IPS-NIHi11 (cell line): ENCODE measurements around the gene SLC35F4.
"Not testable (repeated sequence)": the region's sequence is repeated elsewhere in the genome, so short reads cannot be mapped to it uniquely, and the experiment has no call there.

Experiments
- DNase-seq: peaks from one replicate; pipeline ENCODE4 v3.0.0; 2012; ENCODE audit warnings: mixed read lengths, low spot score

SLC35F4 gene

GRCh38 chr14:57865403-57866198, at the start of gene SLC35F4:
SLC35F4 (minus strand) TSS chr14:57866092.
- peak; percentile 89 for DNase-seq

GRCh38 chr14:57909626-57910025, 43.7 kb upstream of the SLC35F4 start:
- no peak for DNase-seq

DNA sequence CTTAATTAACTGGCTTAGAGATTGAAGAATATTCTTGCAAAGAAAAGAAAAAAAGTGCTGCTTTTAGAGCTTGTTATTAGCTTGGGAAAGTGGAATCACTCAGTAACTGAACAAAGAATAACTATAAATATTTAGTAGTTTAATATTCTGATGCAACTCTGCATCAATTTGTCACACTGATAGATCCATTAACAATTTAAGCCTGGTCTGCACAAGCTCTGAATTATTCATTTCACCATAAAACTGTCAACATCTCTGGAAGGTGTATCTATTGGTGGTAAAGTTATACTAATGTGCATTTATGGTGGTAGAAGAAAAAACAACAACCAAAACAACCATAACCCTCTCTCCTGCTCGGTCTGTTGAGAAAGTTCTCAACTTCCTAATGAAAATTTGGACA, 38.1 kb upstream of the SLC35F4 start:
- DNase-seq = no peak

- DNase-seq = no peak
Observed at GRCh38 chr14:57898837-57899572, 33.1 kb upstream of the SLC35F4 start.

DNA sequence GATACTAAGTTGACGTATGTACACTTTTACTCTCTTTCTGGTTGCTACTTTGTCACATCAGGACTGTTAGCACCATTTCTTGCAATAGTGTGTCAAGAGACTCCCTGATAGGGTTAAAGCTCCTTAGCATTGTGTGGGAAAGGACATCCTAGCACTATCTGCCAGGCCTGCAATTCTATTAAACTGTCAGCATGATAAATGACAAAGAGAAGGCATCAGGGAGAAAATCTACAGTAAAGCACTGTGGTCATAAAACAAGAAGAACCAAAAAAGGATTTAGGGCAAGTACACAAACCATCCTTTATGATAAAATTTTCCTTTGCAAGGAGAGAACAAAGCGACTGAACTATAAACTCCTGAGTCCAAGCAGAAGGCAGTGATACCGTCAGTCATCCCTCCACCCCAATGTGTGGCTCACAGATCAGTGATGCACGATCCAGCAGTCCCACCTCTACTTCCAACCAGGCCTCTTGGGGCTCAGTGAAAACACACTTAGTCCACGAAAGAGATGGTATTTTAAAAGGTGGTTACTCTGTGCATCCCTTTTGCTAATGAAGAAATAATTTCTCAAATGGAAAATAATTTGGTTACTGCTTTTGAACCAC, 31.4 kb upstream of the SLC35F4 start:
- no peak for DNase-seq

- DNase-seq = no peak
Observed at GRCh38 chr14:57889245-57889644, 23.4 kb upstream of the SLC35F4 start.

DNA sequence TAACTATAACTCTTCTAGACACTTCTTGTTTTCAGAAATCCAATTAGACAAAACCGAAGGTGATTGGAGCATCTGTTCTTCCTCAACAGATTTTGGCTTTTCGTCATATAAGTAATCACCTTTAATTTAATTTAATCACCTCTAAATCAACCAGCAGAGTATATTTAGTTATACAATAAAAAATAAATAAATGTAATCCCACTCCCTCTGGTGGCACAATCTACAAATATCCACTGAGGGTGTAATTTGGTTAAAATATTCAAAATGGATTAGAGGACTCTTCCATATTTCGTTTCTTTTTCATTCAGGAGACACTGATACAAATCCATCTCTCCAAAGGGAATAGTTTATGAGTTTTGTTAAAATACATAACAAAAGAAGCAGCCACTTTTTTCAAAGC, 18.3 kb upstream of the SLC35F4 start:
- no peak for DNase-seq

DNA sequence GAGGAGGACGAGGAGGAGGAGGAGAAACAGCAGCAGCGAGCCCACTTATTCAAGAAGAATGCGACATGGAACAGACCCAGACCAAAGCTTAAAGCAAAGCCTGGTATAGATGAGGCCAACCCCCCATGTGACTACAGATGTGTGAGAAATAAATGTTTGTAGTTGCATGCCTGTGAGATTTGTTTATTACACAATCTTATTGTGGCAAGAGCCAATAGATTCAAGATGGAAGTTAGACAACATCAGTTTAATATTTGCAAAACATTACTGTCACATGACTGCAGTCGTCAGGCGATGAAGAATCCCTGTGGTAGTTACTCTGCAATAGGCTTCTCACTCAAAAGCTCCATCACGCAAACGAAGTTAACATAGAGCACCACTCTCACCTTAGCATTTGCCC, 17.2 kb upstream of the SLC35F4 start:
- DNase-seq = no peak

DNA sequence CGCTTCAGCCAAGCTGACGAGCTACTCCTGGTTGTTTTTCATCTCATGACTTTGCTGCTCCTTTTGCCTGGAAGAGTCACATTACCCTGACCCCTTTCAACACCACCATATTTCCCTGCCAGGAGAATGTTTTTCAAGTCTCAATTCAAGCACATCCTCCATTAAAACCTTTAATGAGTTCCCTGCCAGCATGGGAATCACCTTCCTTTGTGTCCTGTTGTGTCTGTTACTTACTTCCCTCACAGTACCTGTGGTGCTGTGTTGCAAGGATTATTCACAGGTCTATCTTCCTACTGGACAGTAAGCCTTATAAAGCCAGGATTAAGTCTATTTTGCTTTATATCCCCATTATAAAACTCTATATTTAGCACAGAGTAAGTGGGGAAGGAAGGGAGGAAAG, 13.6 kb upstream of the SLC35F4 start:
- DNase-seq = no peak

DNA sequence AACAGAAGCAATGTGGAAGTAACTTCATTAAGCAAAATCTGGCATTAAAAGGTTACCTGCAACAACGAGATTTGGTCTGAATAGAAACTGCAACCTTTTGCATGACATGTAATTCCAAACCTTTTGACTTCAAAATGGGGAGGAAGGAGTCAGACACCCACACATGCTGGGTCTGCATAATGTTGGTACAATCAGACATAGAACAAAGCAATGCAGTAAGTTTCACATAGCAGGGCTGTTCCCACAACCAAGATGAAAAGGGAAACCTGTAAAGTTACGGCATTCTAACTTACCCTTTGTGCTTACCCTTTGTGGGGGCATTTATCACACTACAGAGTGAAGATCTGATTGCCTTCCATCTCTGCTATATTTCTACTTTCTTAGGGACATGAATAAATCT, 10.1 kb upstream of the SLC35F4 start:
- no peak for DNase-seq

DNA sequence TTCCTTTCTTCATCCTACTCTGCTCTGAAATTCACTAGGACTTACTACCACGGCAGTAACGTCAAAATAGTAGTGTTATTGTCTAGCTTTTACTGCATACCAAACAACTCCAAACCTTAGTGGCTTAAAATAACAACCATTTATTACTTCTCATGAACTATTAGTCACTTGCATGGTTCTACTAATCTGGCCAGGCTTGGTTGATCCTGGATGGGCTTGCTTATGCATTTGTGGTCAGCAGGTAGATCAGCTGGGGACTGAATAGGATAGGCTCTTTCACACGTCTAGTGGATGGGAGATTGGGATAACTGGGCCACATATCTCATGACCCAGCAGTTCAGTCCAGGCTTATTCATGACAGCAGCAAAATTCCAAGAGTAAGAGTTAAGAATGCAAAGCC, 9.4 kb upstream of the SLC35F4 start:
- DNase-seq = no peak

- DNase-seq = peak; percentile 59
Observed at GRCh38 chr14:57871459-57872080, 5.7 kb upstream of the SLC35F4 start.

DNA sequence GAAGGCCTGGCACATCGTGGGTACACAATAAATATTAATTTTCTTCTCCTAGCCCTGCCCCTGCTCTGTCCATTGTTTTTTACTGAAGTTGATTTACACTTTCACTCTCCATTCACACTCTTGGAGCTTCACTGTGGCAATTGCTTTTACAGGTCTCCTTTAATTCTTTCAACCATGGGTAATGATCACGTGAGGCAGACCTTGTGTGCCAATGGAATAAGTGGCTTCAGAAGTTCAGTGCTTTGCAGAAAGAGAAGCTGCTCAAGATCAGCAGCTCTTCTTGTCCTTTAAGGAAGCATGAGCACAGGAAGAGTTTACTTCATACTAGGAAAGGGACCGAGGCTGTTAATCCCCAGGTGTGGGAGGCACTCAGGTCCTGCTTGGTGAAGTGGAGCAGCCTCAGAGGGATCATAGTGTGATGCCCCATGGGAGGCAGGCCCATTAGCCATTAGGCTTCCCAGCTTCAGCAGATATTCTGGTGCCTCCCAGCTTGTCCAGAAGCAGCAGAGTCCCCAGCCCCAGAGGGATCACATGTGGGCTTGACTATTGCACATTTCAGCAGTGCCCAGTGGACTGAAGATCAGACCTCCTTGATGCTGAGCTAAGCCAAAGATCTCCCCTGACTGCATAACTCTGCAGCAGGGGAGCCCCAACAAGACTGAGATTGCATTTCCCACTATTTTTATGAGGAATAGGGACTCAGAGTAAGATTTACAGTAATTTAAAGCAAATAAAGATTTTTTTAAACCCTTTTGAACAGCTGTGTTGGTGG, 5.0 kb upstream of the SLC35F4 start:
- DNase-seq = no peak

DNA sequence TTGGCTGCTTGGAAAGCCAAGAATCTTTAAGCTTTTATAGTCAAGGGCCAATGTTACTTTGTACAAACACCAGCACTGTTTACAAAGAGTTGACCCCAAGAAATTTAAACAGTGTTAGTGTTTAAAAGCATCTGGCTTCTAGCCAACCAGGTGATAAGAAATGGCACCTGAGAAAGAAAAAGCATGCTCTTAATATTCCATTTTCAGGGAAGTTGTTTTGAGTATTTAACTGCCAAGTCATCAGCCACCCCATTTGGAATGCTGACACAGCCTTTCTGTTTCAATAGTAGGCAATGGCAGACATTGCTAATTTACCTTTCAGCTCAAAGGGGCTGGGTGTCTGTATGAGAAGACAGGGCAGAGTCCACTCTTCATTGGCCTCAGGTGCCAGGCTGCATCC, 3.7 kb upstream of the SLC35F4 start:
- DNase-seq = no peak

DNA sequence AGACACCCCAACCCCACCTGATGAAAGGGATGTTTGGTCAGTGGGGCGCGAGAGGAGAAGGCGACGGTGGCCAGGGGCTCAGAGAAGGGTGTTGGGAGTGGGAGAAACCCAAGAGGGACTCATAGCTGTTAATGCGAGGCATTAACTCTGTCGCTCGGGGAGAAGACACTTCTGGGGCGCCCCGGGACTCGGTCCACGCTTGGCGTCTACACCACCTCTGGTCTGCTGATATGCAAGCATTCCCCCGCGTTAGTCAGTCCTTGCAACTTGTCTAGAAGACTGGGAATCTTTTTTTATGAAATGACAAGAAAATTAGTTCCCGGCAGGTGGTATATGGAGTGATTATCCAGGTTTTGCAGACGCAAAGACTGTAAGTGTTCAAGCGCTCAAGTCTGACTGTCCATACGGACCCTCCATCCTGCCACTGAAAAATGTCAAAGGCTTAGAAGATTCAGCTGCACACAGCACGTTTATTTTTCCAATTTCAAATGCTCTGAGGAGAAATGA, 360 bp upstream of the SLC35F4 start:
- DNase-seq = no peak

- no peak for DNase-seq
Observed at GRCh38 chr14:57865066-57865402, 858 bp downstream of the SLC35F4 start.

DNA sequence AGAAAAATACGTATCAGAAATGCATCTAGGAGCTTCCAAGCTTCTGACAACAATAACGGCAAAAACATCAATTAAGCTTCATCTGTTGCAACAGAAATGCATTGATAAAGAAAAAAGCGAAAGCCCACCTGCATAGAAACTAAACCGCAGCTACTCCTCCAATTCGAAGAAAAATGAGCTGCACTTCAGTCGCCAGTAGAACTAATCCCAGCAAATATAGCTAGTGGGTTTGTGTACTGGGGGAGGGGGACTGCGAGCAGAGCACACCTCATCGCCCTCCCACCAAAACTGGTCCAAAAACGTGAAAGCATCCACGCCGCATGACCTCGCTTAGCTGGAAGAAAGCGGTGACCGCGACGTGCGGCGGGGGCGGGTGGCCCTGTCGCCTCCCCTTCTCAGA, 1.2 kb downstream of the SLC35F4 start:
- no peak for DNase-seq

DNA sequence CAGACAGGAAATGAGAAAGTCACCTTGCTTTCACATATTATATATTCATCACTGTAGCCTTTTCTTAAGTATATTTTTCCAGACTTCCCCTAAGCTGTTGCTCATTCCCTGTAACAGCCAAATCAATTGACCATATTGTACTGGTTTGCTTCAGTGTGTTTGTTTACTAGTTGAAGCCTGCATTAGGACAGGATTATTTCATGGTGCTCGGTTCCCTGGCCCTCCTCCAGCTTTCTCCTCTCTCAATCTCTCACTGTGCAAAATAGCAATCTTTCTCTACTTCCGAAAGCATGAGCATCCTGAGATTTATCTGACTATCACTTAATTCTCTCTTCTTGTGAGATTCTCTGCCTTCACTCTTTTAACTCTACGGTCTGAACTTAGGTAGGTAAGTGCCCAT, 2.4 kb downstream of the SLC35F4 start:
- DNase-seq = no peak

- DNase-seq = not testable (repeated sequence)
Observed at GRCh38 chr14:57855666-57856065, 10.2 kb downstream of the SLC35F4 start.

DNA sequence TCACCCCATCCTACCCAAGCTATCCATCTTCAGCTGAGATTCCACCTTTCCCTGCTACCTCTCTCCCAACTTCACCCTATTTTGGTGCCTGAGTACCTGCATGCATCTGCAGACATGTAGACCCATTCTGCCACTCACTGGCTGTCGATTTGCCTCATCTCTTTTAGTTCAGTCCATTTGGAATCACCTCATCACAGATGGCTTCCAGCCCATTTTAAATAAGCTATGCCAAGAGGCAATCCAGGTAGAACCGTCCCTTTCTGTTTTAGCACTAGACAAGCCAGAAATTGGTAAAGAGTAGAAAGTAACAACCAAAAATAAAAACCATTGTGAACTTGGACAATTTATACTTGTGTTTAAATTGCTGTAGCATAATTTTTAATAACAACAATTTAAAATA, 11.3 kb downstream of the SLC35F4 start:
- no peak for DNase-seq

- DNase-seq = no peak
Observed at GRCh38 chr14:57851354-57851753, 14.5 kb downstream of the SLC35F4 start.

- no peak for DNase-seq
Observed at GRCh38 chr14:57848786-57849185, 17.1 kb downstream of the SLC35F4 start.
